Right renal cortex interstitium (tissue), 3 donors: Measurements from ENCODE around the gene ESM1. TPM values are rescaled to one million over a fixed set of nuclear protein-coding genes. Genes with fewer than 3 reads are reported as not detected.

Experiments used
- DNase-seq, 3 donors: peaks; one replicate each; pipeline ENCODE4 v3.0.0-alpha.2; 2013; ENCODE audit warnings: low read depth in 3 of 3, low spot score in 2 of 3
- polyA plus RNA-seq, 3 donors: library from polyadenylated mRNA; unstranded; fragments of 120-200 nt; gene quantifications; one replicate each; pipeline ENCODE4 v1.2.1, GENCODE V29; 2013; ENCODE audit not compliant: insufficient read length in 3 of 3

ESM1 gene
- polyA plus RNA-seq, 3 donors = 13.3 to 15.6 (median 15.1) TPM

DNA sequence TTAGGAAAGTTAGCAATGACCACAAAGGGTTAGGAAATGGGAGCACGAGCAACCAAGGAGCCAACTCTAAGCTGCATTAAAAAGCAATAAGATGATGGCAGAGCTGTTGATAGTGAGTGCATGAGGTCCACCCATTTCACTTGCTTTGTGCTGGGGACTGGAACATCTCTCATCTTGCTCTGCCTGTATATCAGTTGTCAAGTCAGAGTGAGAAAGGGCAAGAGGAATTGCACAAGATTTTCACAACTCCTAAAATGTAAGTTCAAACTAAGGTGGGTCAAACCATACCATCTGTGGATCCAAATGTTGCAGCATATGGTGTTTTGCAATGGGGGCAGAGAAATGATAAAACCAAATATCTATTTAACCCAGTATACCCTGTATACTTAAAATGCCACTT lies 2.8 kb upstream of the ESM1 start:
- no peak for DNase-seq

DNA sequence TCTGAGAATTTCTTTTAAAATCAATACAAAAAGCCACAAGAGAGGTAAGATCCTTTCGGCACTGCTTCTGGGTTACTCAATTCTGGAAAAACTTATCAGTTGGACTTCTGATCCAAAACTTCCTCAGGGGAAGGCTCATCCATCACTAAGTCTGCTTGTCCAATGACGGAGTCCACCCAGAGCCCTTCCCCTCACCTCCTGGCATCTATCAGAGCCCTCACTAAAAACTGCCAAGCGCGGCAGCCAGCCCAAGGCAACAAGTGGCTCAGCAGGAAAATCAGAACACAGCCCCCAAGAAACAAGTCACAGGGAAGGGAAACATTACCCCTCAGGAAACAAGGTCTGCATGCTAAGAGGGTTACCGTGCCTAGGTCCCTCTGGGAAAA lies 869 bp upstream of the ESM1 start:
- DNase-seq = no peak

DNA sequence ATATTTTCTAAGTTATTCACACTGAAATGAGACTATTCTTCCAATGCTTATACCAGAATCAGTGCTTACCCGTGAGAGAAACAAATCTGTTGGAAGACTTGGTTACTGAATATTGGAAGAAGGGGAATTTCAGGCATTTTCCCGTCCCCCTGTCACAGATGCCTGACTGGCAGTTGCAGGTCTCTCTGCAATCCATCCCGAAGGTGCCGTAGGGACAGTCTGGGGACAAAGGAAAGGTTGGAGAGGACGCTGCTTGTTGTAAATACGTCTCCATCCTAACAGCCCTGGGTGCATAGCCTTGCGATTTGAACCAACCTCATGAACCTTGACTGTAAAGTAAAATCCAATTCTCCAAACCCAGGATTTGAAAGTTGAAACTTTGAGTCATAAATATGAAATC lies 3.5 kb downstream of the ESM1 start:
- DNase-seq = no peak

DNA sequence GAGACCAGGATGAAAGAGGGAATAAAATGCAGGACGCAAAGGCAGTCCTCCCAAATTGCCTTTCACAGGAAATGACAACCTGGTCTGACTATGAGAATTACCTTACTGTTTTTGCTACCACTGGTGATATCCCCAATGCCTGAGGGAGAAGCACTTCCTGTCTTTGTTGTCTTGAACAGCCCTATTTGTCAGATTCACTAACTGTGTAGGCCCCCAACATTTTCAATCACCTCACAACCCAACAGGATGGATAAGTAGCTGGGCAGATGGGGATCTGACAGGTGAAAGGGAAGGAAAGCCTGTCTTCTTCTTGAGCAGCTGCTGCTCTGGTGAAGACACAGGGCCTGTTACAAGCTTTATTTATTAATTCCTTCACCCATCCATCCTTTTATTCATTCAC lies 9.7 kb downstream of the ESM1 start:
- DNase-seq = no peak

DNA sequence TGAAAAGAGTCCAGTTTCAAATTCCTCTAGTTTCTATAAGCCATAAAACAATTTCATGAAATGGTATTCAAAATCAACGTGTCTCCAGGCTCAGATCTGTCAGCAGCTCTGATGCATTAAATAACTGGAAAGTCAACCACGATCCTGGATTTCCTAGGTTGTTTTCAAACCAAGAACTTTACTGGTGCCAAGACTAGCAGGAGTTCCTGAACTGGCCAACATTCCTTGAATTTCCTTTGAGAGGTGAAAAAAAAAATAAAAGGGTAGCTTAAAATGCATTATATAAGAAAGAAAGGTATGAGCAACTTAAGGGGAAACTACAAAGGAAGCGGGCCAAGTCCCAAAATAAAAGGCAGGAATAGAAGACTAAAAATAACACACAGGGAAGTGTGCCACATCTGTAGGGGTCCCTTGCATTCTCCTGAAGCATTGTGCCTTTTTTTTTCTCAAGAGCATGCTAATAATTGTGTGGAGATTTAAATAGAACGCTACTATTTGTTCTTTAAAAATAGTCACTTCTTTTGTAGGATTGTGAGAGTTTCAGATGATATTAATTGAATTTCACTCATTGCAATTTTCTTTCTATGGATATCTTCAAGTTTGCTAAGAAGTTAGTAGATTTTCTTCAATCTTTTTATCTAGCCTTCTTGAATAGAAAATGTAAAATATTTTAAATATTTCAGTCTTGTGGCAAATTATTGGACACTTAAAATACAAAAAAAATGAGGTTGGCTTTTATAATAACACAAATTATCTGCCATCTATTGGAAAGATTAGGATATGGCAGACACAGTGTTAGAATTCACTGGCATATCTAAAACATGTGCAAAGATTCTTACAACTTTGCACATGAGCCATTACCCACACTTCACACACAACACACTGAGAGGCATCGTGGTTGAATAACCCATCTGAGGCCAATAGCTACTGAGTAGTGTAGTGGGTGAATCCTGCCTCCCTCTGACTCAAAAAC lies 15.3 kb downstream of the ESM1 start:
- no peak for DNase-seq

GRCh38 chr5:54969242-54969641 lies 16.2 kb downstream of the ESM1 start:
- no peak for DNase-seq

DNA sequence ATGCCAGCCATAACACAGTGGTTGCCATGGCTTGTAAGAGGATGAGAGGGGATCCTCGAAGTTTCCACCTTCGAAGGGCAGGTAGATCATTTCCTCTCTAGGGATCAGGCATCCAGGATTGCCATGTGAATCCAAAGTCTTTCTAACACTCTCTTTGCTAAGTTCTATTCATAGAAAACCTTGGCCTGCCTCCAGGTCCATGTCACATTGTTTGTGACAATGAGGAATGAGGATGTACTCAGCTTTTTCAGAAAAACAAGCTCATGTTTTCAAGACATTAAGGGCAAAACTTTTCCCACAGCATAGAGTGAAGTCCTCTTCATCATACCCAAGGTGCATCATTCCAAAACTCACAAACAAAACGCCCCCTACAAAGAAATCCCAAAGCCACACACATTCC lies 19.6 kb downstream of the ESM1 start:
- no peak for DNase-seq

- DNase-seq = no peak
Measured at GRCh38 chr5:54964405-54964804, 21.0 kb downstream of the ESM1 start.

- no peak for DNase-seq
Measured at GRCh38 chr5:54959673-54960418, 25.5 kb downstream of the ESM1 start.

DNA sequence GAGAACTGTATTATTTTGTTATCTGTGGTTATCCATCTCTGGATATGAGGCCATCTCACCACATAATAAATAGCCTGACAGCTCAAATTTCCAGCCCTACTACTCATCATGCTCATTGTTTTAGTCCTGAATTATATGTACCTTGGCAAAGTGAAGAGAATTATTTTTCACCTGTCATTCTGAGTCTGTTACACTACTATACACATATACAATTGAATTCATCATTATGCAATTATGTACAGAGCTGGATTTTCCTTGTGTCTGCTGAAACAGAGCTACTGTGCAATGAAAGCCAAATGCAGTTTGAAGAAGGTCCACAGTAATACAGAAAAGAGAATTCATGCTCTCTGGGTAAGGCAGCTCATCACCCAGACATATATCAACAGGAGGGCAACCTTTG lies 28.5 kb downstream of the ESM1 start:
- no peak for DNase-seq

- no peak for DNase-seq
Measured at GRCh38 chr5:54947187-54947586, 38.2 kb downstream of the ESM1 start.

- no peak for DNase-seq
Measured at GRCh38 chr5:54946306-54946819, 39.0 kb downstream of the ESM1 start.

GRCh38 chr5:54944364-54944763 lies 41.0 kb downstream of the ESM1 start:
- DNase-seq = no peak

GRCh38 chr5:54942064-54942778 lies 43.2 kb downstream of the ESM1 start:
- DNase-seq = no peak

- DNase-seq = no peak
Measured at GRCh38 chr5:54936201-54936600, 49.2 kb downstream of the ESM1 start.

GRCh38 chr5:54932789-54933188 lies 52.6 kb downstream of the ESM1 start:
- no peak for DNase-seq

- DNase-seq = no peak
Measured at GRCh38 chr5:54930736-54931135, 54.7 kb downstream of the ESM1 start.
